Measurements from ENCODE around the gene KIF1B. TPM values are rescaled to one million over a fixed set of nuclear protein-coding genes. Genes with fewer than 3 reads are reported as not detected.

Gene KIF1B
- total RNA-seq, 1 experiment from 2014 or later = 22.7 TPM

DNA sequence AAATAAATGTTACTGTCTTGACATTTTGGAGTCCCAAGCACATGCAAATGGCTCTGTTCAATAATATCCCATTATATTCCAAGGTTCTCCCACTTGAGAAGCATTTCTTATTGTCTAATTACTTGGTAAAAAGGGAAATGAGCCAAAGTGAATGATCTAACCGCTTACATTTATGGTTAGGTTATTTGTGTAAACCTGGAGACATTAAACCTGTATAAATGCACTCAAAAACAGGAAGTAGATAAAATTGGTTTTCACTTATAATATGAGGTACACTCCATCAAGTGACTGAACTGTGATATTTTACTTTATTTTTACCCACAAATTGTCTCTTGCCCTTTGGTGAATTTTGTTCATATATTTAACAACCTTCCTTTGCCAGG is 26.8 kb downstream of the KIF1B start:
- Histone ChIP-seq H3K4me1 (replicated peaks; ENCODE audit: insufficient read depth) (no peaks in the 10 kb centered on the region), H3K4me3 (no peak overlapping the region), H3K4me2 (no peak overlapping the region), H3F3A (ENCODE audit: insufficient read depth, low read depth) (0 out of 2 replicates have a peak, but pooled peaks cover 3% of the 10 kb centered on the region), H4K20me1 (ENCODE audit: insufficient read depth) (no peaks in the 10 kb centered on the region), H3K27me3 (ENCODE audit: insufficient read depth, low read depth) (no peaks in the 10 kb centered on the region), H3K27ac (no peak overlapping the region), H3K9me3 (ENCODE audit: insufficient read depth, low read depth) (no peaks in the 10 kb centered on the region), H3K36me3 (ENCODE audit: low read depth) (no peaks in the 10 kb centered on the region), H3K9me2 (ENCODE audit: insufficient read depth) (no peaks in the 10 kb centered on the region), H2AFZ (no peak overlapping the region), H3K79me2 (ENCODE audit: low read depth) (no peaks in the 10 kb centered on the region)
- ChIA-PET POLR2A (ENCODE audit: unreplicated experiment) (interaction anchor here (0.6 kb wide), 1 partner anchor 116 kb away, joined by 5 read pairs; no protein-coding TSS in a partner anchor), CTCF (no interaction called here)
- no peak for DNase-seq
- intact Hi-C loops (cut with micrococcal nuclease; ENCODE audit: unreplicated experiment) = no loop called here
- TF ChIP-seq, protein P1, sequence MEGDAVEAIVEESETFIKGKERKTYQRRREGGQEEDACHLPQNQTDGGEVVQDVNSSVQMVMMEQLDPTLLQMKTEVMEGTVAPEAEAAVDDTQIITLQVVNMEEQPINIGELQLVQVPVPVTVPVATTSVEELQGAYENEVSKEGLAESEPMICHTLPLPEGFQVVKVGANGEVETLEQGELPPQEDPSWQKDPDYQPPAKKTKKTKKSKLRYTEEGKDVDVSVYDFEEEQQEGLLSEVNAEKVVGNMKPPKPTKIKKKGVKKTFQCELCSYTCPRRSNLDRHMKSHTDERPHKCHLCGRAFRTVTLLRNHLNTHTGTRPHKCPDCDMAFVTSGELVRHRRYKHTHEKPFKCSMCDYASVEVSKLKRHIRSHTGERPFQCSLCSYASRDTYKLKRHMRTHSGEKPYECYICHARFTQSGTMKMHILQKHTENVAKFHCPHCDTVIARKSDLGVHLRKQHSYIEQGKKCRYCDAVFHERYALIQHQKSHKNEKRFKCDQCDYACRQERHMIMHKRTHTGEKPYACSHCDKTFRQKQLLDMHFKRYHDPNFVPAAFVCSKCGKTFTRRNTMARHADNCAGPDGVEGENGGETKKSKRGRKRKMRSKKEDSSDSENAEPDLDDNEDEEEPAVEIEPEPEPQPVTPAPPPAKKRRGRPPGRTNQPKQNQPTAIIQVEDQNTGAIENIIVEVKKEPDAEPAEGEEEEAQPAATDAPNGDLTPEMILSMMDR (conservative IDR thresholded peaks at IDR 0.05) = no peak
- TF ChIP-seq EZH2 (IDR thresholded peaks at IDR 0.05; ENCODE audit: low read depth) = no peak
- no TSS peak for BruUV-seq (replicated peaks)

DNA sequence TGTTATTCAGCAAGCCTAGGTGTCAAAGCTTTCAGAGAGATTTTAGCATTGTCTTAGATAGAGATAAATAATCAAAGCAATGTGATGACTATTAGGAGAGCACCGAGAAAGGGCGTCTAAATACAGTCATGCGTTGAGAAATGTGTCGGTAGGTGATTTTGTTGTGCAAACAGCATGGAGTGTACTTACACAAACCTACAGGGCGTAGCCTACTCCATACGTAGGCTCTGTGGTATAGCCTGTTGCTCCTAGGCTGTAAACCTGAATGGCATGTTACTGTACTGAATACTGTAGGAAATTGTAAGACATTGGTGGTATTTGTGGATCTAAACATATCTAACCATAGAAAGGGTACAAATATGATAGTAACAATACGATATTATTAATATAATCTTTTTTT is 31.8 kb downstream of the KIF1B start:
- Histone ChIP-seq H4K20me1 (ENCODE audit: insufficient read depth) (no peaks in the 10 kb centered on the region), H3F3A (ENCODE audit: insufficient read depth, low read depth) (no peaks in the 10 kb centered on the region), H3K9me3 (ENCODE audit: insufficient read depth, low read depth) (no peaks in the 10 kb centered on the region), H2AFZ (no peak overlapping the region), H3K4me3 (no peak overlapping the region), H3K79me2 (ENCODE audit: low read depth) (no peaks in the 10 kb centered on the region), H3K27me3 (ENCODE audit: insufficient read depth, low read depth) (no peaks in the 10 kb centered on the region), H3K27ac (no peak overlapping the region), H3K4me1 (replicated peaks; ENCODE audit: insufficient read depth) (no peaks in the 10 kb centered on the region), H3K9me2 (ENCODE audit: insufficient read depth) (no peaks in the 10 kb centered on the region), H3K4me2 (no peak overlapping the region), H3K36me3 (ENCODE audit: low read depth) (no peaks in the 10 kb centered on the region)
- no TSS peak for BruUV-seq (replicated peaks)
- POLR2A ChIA-PET (ENCODE audit: unreplicated experiment) = no interaction called here
- no peak for DNase-seq
- CTCF ChIA-PET = no interaction called here
- intact Hi-C loops (cut with micrococcal nuclease; ENCODE audit: unreplicated experiment) = no loop called here
- TF ChIP-seq EZH2 (IDR thresholded peaks at IDR 0.05; ENCODE audit: low read depth) = no peak
- TF ChIP-seq, protein P1 (conservative IDR thresholded peaks at IDR 0.05) = no peak

DNA sequence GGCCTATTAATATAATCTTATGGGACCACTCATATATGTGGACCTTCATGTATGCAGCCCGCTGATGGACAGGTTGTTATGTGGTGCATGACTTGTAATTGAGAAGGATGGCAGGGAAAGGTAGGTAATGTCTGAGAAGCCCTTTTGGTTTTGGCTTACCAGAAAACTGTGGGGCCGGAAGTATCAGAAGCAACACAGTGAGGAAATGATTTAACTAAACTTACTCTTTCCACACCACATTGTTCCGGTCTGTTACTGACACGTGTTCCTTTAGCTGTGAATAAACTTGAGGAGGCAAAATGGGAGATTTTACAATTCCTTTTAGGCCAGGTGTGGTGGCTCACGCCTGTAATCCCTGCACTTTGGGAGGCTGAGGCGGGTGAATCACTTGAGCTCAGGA is 32.4 kb downstream of the KIF1B start:
- Histone ChIP-seq H3K4me3 (no peak overlapping the region), H4K20me1 (ENCODE audit: insufficient read depth) (no peaks in the 10 kb centered on the region), H3K36me3 (ENCODE audit: low read depth) (no peaks in the 10 kb centered on the region), H2AFZ (no peak overlapping the region), H3K4me2 (no peak overlapping the region), H3K27ac (no peak overlapping the region), H3K79me2 (ENCODE audit: low read depth) (no peaks in the 10 kb centered on the region), H3F3A (ENCODE audit: insufficient read depth, low read depth) (no peaks in the 10 kb centered on the region), H3K9me3 (ENCODE audit: insufficient read depth, low read depth) (no peaks in the 10 kb centered on the region), H3K4me1 (replicated peaks; ENCODE audit: insufficient read depth) (no peaks in the 10 kb centered on the region), H3K9me2 (ENCODE audit: insufficient read depth) (no peaks in the 10 kb centered on the region), H3K27me3 (ENCODE audit: insufficient read depth, low read depth) (no peaks in the 10 kb centered on the region)
- POLR2A ChIA-PET (ENCODE audit: unreplicated experiment) = no interaction called here
- TF ChIP-seq EZH2 (IDR thresholded peaks at IDR 0.05; ENCODE audit: low read depth) = no peak
- TF ChIP-seq, protein P1 (conservative IDR thresholded peaks at IDR 0.05) = no peak
- no TSS peak for BruUV-seq (replicated peaks)
- no peak for DNase-seq
- intact Hi-C loops (cut with micrococcal nuclease; ENCODE audit: unreplicated experiment) = no loop called here
- CTCF ChIA-PET = no interaction called here
